GM21576 (cell line): ENCODE results near the gene PACRG.

Experiments
- ATAC-seq: cut with Tn5 transposase; IDR thresholded peaks from one replicate; pipeline ENCODE4 v1.9.1; 2021; ENCODE audit warnings: mild to moderate bottlenecking, moderate library complexity; ENCODE audit not compliant: unreplicated experiment

The PACRG gene

GRCh38 chr6:162773996-162774395 is 46.2 kb downstream of the PACRG start:
- no peak for ATAC-seq

GRCh38 chr6:162777091-162777490 is 49.3 kb downstream of the PACRG start:
- ATAC-seq = no peak

GRCh38 chr6:162778603-162779002 is 50.8 kb downstream of the PACRG start:
- no peak for ATAC-seq

GRCh38 chr6:162785632-162786242 is 58.0 kb downstream of the PACRG start:
- ATAC-seq = no peak

GRCh38 chr6:162798546-162799266 is 70.9 kb downstream of the PACRG start:
- no peak for ATAC-seq

- ATAC-seq = no peak
These were observed 86.7 kb downstream of the PACRG start for GRCh38 chr6:162814426-162814973.

- no peak for ATAC-seq
These were observed 89.4 kb downstream of the PACRG start for GRCh38 chr6:162817196-162817595.

- ATAC-seq = no peak
These were observed 91.5 kb downstream of the PACRG start for GRCh38 chr6:162819284-162819683.

- ATAC-seq = no peak
These were observed 93.3 kb downstream of the PACRG start for GRCh38 chr6:162821102-162821501.

- ATAC-seq = no peak
These were observed 97.8 kb downstream of the PACRG start for GRCh38 chr6:162825597-162825996.

GRCh38 chr6:162829013-162829742 is 101.4 kb downstream of the PACRG start:
- no peak for ATAC-seq

- ATAC-seq = no peak
These were observed 106.0 kb downstream of the PACRG start for GRCh38 chr6:162833776-162834175.

GRCh38 chr6:162845972-162846371 is 118.2 kb downstream of the PACRG start:
- ATAC-seq = no peak

GRCh38 chr6:162846723-162847122 is 118.9 kb downstream of the PACRG start:
- no peak for ATAC-seq

GRCh38 chr6:162849269-162849668 is 121.5 kb downstream of the PACRG start:
- no peak for ATAC-seq

GRCh38 chr6:162852192-162852591 is 124.4 kb downstream of the PACRG start:
- ATAC-seq = no peak

- no peak for ATAC-seq
These were observed 125.2 kb downstream of the PACRG start for GRCh38 chr6:162852840-162853577.

- ATAC-seq = no peak
These were observed 126.5 kb downstream of the PACRG start for GRCh38 chr6:162854228-162854627.

- ATAC-seq = no peak
These were observed 127.0 kb downstream of the PACRG start for GRCh38 chr6:162854734-162855191.

GRCh38 chr6:162856885-162857284 is 129.1 kb downstream of the PACRG start:
- ATAC-seq = no peak

- no peak for ATAC-seq
These were observed 129.6 kb downstream of the PACRG start for GRCh38 chr6:162857326-162857725.
